Smooth muscle cell (in vitro differentiated cells): ENCODE measurements around the gene PLCZ1. TPM values are rescaled to one million over a fixed set of nuclear protein-coding genes. Genes with fewer than 3 reads are reported as not detected.

Experiments used
- DNase-seq: peaks from one replicate; lab custom pipeline; 2025; ENCODE audit not compliant: unreplicated experiment; lab: John Stamatoyannopoulos, UW
- H2AFZ ChIP-seq: fragments of 200-600 bp; sonication (generic); 2 replicates; pipeline ENCODE4 v1.6.0; 2016; ENCODE audit warnings: antibody characterized with exemption, low read depth, mild to moderate bottlenecking
- H3F3A ChIP-seq: fragments of 200-600 bp; sonication (generic); 2 replicates; pipeline ENCODE4 v1.6.0; 2017; ENCODE audit warnings: antibody characterized with exemption, low read depth
- H3K27ac ChIP-seq: fragments of 200-600 bp; sonication (generic); 2 replicates; pipeline ENCODE4 v1.5.1; 2016; ENCODE audit warnings: low read depth, mild to moderate bottlenecking
- H3K27me3 ChIP-seq: fragments of 200-600 bp; sonication (generic); 2 replicates; pipeline ENCODE4 v1.6.1; 2016; ENCODE audit warnings: low read depth, mild to moderate bottlenecking
- H3K36me3 ChIP-seq: fragments of 200-600 bp; sonication (generic); 2 replicates; pipeline ENCODE4 v1.5.1; 2016; ENCODE audit warnings: low read depth
- H3K4me1 ChIP-seq: fragments of 200-600 bp; sonication (generic); 2 replicates; pipeline ENCODE4 v1.5.1; 2016; ENCODE audit warnings: low read depth
- H3K4me2 ChIP-seq: fragments of 200-600 bp; sonication (generic); 2 replicates; pipeline ENCODE4 v1.6.0; 2016; ENCODE audit warnings: mild to moderate bottlenecking
- H3K4me3 ChIP-seq: fragments of 200-600 bp; sonication (generic); 2 replicates; pipeline ENCODE4 v1.5.1; 2016; ENCODE audit warnings: mild to moderate bottlenecking
- H3K79me2 ChIP-seq: fragments of 200-600 bp; sonication (generic); 2 replicates; pipeline ENCODE4 v1.6.0; 2016; ENCODE audit warnings: low read depth, mild to moderate bottlenecking
- H3K9ac ChIP-seq: fragments of 200-600 bp; sonication (generic); 2 replicates; pipeline ENCODE4 v1.6.0; 2016; ENCODE audit warnings: low read depth
- H3K9me3 ChIP-seq: fragments of 200-600 bp; sonication (generic); replicated peaks from 2 replicates; pipeline ENCODE4 v1.5.1; 2016; ENCODE audit warnings: low read depth
- H4K20me1 ChIP-seq: fragments of 200-600 bp; sonication (generic); 2 replicates; pipeline ENCODE4 v1.6.0; 2016; ENCODE audit warnings: low read depth
- WGBS: methylation state at CpG from one replicate; pipeline ENCODE4 v1.1.7; 2016; ENCODE audit warnings: low lambda C conversion rate; 5-methylcytosine and 5-hydroxymethylcytosine counted together
- polyA plus RNA-seq: library from polyadenylated mRNA; unstranded; fragments of >200 nt; fragmentation: Nextera tagmentation; extraction: Ambion mirVana; gene quantifications from 2 replicates; pipeline ENCODE4 v1.2.1, GENCODE V29; 2016
- total RNA-seq: library from RNA; depleted of rRNA; stranded (reverse); fragments of >200 nt; gene quantifications from 2 replicates; pipeline ENCODE4 v1.2.3, GENCODE V29; 2014
- TF ChIP-seq, protein P1 (sequence below): fragments of 200-600 bp; sonication (generic); IDR thresholded peaks from 2 replicates; pipeline ENCODE4 v1.5.1; 2017; ENCODE audit warnings: borderline replicate concordance, mild to moderate bottlenecking, antibody characterized with exemption; ENCODE audit not compliant: insufficient read depth, poor library complexity, severe bottlenecking

The PLCZ1 gene
- total and polyA plus RNA-seq, 2 experiments from 2014 or later: not detected

DNA sequence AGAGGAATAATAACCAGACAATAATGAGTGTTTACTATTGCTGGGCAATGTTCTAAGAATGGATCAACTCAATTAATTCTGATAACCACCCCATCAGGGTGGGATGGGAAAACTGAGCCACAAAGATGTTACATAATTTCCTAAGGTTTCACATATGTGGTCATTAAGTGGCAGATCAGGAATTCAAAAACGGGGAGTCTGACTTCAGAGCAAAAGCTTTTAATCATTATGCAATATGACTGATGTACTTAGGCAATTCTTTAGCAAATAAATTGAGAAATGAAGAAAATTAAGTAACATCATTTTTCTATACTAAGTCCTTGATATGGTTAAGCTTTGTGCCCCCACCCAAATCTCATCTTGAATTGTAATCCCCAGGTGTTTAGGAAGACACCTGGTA is 53.4 kb downstream of the PLCZ1 start:
- Histone ChIP-seq H4K20me1 (no peaks in the 10 kb centered on the region), H3K27ac (no peak overlapping the region), H3K4me3 (no peak overlapping the region), H3K36me3 (no peaks in the 10 kb centered on the region), H3K4me2 (no peak overlapping the region), H3F3A (no peaks in the 10 kb centered on the region), H2AFZ (no peak overlapping the region), H3K79me2 (no peaks in the 10 kb centered on the region), H3K9me3 (no peaks in the 10 kb centered on the region), H3K27me3 (no peaks in the 10 kb centered on the region), H3K4me1 (peaks cover 12% of the 10 kb centered on the region), H3K9ac (no peak overlapping the region)
- WGBS: 81% methylated on average over 1 of the region's 1 CpG
- TF ChIP-seq, protein P1, sequence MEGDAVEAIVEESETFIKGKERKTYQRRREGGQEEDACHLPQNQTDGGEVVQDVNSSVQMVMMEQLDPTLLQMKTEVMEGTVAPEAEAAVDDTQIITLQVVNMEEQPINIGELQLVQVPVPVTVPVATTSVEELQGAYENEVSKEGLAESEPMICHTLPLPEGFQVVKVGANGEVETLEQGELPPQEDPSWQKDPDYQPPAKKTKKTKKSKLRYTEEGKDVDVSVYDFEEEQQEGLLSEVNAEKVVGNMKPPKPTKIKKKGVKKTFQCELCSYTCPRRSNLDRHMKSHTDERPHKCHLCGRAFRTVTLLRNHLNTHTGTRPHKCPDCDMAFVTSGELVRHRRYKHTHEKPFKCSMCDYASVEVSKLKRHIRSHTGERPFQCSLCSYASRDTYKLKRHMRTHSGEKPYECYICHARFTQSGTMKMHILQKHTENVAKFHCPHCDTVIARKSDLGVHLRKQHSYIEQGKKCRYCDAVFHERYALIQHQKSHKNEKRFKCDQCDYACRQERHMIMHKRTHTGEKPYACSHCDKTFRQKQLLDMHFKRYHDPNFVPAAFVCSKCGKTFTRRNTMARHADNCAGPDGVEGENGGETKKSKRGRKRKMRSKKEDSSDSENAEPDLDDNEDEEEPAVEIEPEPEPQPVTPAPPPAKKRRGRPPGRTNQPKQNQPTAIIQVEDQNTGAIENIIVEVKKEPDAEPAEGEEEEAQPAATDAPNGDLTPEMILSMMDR: no peak
- DNase-seq: no peak

GRCh38 chr12:18683327-18684013 is 54.3 kb downstream of the PLCZ1 start:
- Histone ChIP-seq H3K4me3 (no peak overlapping the region), H3K4me1 (peaks cover 12% of the 10 kb centered on the region), H3K9me3 (no peaks in the 10 kb centered on the region), H2AFZ (no peak overlapping the region), H3K36me3 (no peaks in the 10 kb centered on the region), H4K20me1 (no peaks in the 10 kb centered on the region), H3K9ac (no peak overlapping the region), H3K4me2 (no peak overlapping the region), H3K27ac (no peak overlapping the region), H3K27me3 (no peaks in the 10 kb centered on the region), H3F3A (no peaks in the 10 kb centered on the region), H3K79me2 (no peaks in the 10 kb centered on the region)
- TF ChIP-seq, protein P1: no peak
- DNase-seq: no peak
- 100% methylated on average over 2 of the region's 2 CpGs for WGBS

DNA sequence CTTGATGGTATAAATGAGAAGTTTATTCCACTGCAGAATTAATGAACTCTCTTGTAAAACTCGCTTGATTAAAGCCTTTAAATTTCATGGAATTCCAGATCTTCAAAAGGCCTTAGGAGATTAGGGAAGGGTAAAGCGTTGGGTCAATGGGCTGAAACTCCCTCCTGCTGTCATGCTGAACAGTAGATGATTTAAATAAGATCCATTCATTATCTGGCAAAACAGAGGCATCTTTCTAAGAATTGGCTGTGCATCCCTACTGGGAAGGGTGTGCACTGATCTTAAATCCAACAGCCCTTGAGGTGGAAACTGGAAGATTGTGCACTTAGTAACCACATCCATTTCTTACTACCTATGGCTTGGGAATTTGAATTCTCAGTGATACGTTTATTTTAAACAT is 56.0 kb downstream of the PLCZ1 start:
- Histone ChIP-seq H3K9ac (no peak overlapping the region), H3K36me3 (no peaks in the 10 kb centered on the region), H3K27ac (no peak overlapping the region), H3K4me2 (no peak overlapping the region), H4K20me1 (no peaks in the 10 kb centered on the region), H3K79me2 (no peaks in the 10 kb centered on the region), H3K9me3 (no peaks in the 10 kb centered on the region), H2AFZ (no peak overlapping the region), H3K4me1 (peaks cover 12% of the 10 kb centered on the region), H3K27me3 (no peaks in the 10 kb centered on the region), H3K4me3 (no peak overlapping the region), H3F3A (no peaks in the 10 kb centered on the region)
- 50% methylated on average over 3 of the region's 3 CpGs for whole genome bisulfite sequencing
- DNase-seq: no peak
- TF ChIP-seq, protein P1: no peak

DNA sequence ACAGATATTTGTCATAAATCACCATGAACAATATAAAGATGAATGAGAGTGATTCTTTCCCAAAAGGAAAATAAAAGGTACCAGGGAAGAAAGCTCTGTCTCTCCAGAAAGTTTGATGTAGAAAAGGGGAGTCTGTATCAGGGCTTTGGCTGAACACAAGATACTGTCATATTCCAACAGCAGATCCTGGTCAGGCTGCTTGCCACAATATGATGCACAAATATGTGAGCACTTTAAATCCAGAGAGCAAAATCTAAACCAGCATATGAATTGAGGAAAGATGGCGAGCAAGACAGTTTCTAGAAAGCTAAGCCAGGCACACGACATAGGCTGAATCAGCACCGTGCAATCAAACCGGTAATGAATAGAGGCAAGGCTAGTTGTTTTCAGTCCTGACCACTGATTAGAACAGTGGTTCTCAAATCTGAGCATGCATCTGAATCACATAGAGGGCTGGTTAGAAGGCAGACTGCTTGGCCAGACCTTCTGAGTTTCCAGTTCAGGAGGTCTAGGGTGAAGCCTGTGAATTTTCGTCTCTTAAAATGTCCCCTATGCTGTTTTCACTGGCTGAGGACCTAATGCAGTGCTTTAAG is 60.7 kb downstream of the PLCZ1 start:
- no peak overlapping the region for H2AFZ ChIP-seq
- H3K27ac ChIP-seq: no peak overlapping the region
- H3K9ac ChIP-seq: no peak overlapping the region
- no peaks in the 10 kb centered on the region for H3K9me3 ChIP-seq
- H3K27me3 ChIP-seq: no peaks in the 10 kb centered on the region
- H3K4me1 ChIP-seq: peaks cover 2% of the 10 kb centered on the region
- no peaks in the 10 kb centered on the region for H4K20me1 ChIP-seq
- no peak for DNase-seq
- no peak overlapping the region for H3K4me2 ChIP-seq
- no peaks in the 10 kb centered on the region for H3K36me3 ChIP-seq
- no peaks in the 10 kb centered on the region for H3K79me2 ChIP-seq
- H3F3A ChIP-seq: no peaks in the 10 kb centered on the region
- H3K4me3 ChIP-seq: no peak overlapping the region
- WGBS: 66% methylated on average over 5 of the region's 5 CpGs
- TF ChIP-seq, protein P1: no peak
